Neural cell (in vitro differentiated cells): Measurements from ENCODE around the gene GPR141. TPM values are rescaled to one million over a fixed set of nuclear protein-coding genes. Genes with fewer than 3 reads are reported as not detected.

Source experiments
- H2AFZ ChIP-seq: fragments of 200-600, 300-800 bp; sonication (generic), shearing (Covaris generic); 2 replicates; pipeline ENCODE4 v1.6.0; 2014; ENCODE audit warnings: low read depth, mild to moderate bottlenecking, antibody characterized with exemption, low read length, moderate library complexity
- H3F3A ChIP-seq: fragments of 200-600 bp; shearing (Covaris generic); 2 replicates; pipeline ENCODE4 v1.6.1; 2016; ENCODE audit warnings: mild to moderate bottlenecking, moderate library complexity, mixed read lengths, antibody characterized with exemption, low read length; ENCODE audit not compliant: insufficient read depth, poor library complexity, severe bottlenecking
- H3K27ac ChIP-seq: fragments of 200-600, 300-800 bp; sonication (generic), shearing (Covaris generic); 2 replicates; pipeline ENCODE4 v1.5.1; 2014; ENCODE audit warnings: mild to moderate bottlenecking, low read length, moderate library complexity
- H3K27me3 ChIP-seq: fragments of 300-800, 200-600 bp; sonication (generic), shearing (Covaris generic); 2 replicates; pipeline ENCODE4 v1.6.0; 2014; ENCODE audit warnings: mild to moderate bottlenecking, low read depth, low read length, moderate library complexity; ENCODE audit not compliant: insufficient read depth
- H3K36me3 ChIP-seq: fragments of 300-800, 200-600 bp; sonication (generic), shearing (Covaris generic); 2 replicates; pipeline ENCODE4 v1.5.1; 2014; ENCODE audit warnings: mild to moderate bottlenecking, antibody characterized with exemption, low read length, moderate library complexity; ENCODE audit not compliant: insufficient read depth
- H3K4me2 ChIP-seq: fragments of 300-800, 200-600 bp; sonication (generic), shearing (Covaris generic); 2 replicates; pipeline ENCODE4 v1.6.0; 2014; ENCODE audit warnings: mild to moderate bottlenecking, low read length
- H3K4me3 ChIP-seq: fragments of 300-800, 200-600 bp; sonication (generic), shearing (Covaris generic); 2 replicates; pipeline ENCODE4 v1.5.1; 2014; ENCODE audit warnings: mild to moderate bottlenecking, low read length, moderate library complexity
- H3K79me2 ChIP-seq: fragments of 200-600 bp; shearing (Covaris generic); replicated peaks from 2 replicates; pipeline ENCODE4 v1.6.0; 2014; ENCODE audit warnings: mild to moderate bottlenecking, low read length, moderate library complexity; ENCODE audit not compliant: insufficient read depth
- H3K9ac ChIP-seq: fragments of 300-800, 200-600 bp; sonication (generic), shearing (Covaris generic); 2 replicates; pipeline ENCODE4 v1.6.1; 2016; ENCODE audit warnings: mild to moderate bottlenecking, low read length, mixed read lengths
- H3K9me2 ChIP-seq: fragments of 200-600 bp; shearing (Covaris generic); 2 replicates; pipeline ENCODE4 v1.6.1; 2016; ENCODE audit warnings: mild to moderate bottlenecking, low read length, mixed read lengths; ENCODE audit not compliant: insufficient read depth
- H3K9me3 ChIP-seq: fragments of 200-600, 300-800 bp; sonication (generic), shearing (Covaris generic); 2 replicates; pipeline ENCODE4 v1.6.1; 2016; ENCODE audit warnings: mild to moderate bottlenecking, mixed run types, low read length, moderate library complexity, mixed read lengths
- H4K20me1 ChIP-seq: fragments of 200-600 bp; shearing (Covaris generic); 2 replicates; pipeline ENCODE4 v1.6.1; 2016; ENCODE audit warnings: mild to moderate bottlenecking, mixed run types; ENCODE audit not compliant: insufficient read depth
- EP300 ChIP-seq: fragments of 450-650 bp; conservative IDR thresholded peaks from 2 replicates; pipeline ENCODE4 v1.6.1; 2014; ENCODE audit warnings: antibody characterized with exemption, mild to moderate bottlenecking, moderate library complexity; ENCODE audit not compliant: poor library complexity, severe bottlenecking
- EZH2 ChIP-seq: fragments of 200-600, 300-800 bp; shearing (Covaris generic), sonication (generic); IDR thresholded peaks from 2 replicates; pipeline ENCODE4 v1.6.1; 2014; ENCODE audit warnings: antibody characterized with exemption, low read length, borderline replicate concordance, mild to moderate bottlenecking; ENCODE audit not compliant: insufficient read depth, poor library complexity, severe bottlenecking
- MXI1 ChIP-seq: fragments of 450-650 bp; conservative IDR thresholded peaks from 2 replicates; pipeline ENCODE4 v1.6.1; 2014; ENCODE audit warnings: antibody characterized with exemption, mild to moderate bottlenecking; ENCODE audit not compliant: poor library complexity, severe bottlenecking
- POLR2AphosphoS5 ChIP-seq: IDR thresholded peaks from 2 replicates; pipeline ENCODE4 v1.6.1; 2012
- RAD21 ChIP-seq: fragments of 450-650 bp; conservative IDR thresholded peaks from 2 replicates; pipeline ENCODE4 v1.6.1; 2014; ENCODE audit warnings: antibody characterized with exemption, mild to moderate bottlenecking, moderate library complexity
- SMC3 ChIP-seq: fragments of 450-650 bp; conservative IDR thresholded peaks from 2 replicates; pipeline ENCODE4 v1.6.1; 2014; ENCODE audit warnings: antibody characterized with exemption, mild to moderate bottlenecking, moderate library complexity; ENCODE audit not compliant: poor library complexity
- TAF1 ChIP-seq: IDR thresholded peaks from 2 replicates; pipeline ENCODE4 v1.6.1; 2012; ENCODE audit warnings: low read depth
- polyA plus RNA-seq: library from polyadenylated mRNA; depleted of rRNA; stranded (reverse); fragments of >200 nt; gene quantifications from 2 replicates; pipeline ENCODE4 v1.2.3, GENCODE V29; 2014
- TF ChIP-seq, protein P1 (sequence below): IDR thresholded peaks from 2 replicates; pipeline ENCODE4 v1.6.1; 2012; ENCODE audit warnings: borderline replicate concordance
- TF ChIP-seq, protein P2 (sequence below): fragments of 450-650 bp; IDR thresholded peaks from 2 replicates; pipeline ENCODE4 v1.5.1; 2014; ENCODE audit warnings: antibody characterized with exemption, mild to moderate bottlenecking, moderate library complexity; ENCODE audit not compliant: poor library complexity, severe bottlenecking

The GPR141 gene
- polyA plus RNA-seq, 1 donor from 2014 or later = not detected

DNA sequence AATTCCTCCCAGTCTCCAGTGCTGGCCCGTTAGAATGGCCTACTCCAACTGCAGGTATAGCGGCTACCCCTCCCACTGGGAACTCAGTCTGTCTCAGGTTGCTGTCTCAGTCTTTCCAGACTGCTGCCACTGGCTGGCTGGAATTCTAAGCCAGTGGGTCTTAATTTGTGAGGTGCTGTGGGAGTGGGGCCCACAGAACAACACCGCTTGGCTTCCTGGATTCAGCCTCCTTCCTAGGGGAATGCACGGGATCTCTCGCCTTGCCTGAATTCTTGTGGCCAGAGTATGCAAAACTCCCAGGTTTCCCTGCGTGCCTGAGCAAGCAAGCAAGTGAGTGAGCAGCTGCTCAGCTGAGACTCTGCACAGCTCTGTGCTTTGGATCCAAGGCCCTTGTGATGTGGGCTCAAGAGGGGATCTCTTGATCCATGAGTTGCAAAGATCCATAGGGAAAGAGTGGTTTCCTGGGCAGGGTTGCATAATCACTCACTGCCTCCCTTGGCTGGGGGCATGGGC lies 41.5 kb upstream of the GPR141 start:
- Histone ChIP-seq H3K4me3 (no peak overlapping the region), H3K9me2 (no peaks in the 10 kb centered on the region)

DNA sequence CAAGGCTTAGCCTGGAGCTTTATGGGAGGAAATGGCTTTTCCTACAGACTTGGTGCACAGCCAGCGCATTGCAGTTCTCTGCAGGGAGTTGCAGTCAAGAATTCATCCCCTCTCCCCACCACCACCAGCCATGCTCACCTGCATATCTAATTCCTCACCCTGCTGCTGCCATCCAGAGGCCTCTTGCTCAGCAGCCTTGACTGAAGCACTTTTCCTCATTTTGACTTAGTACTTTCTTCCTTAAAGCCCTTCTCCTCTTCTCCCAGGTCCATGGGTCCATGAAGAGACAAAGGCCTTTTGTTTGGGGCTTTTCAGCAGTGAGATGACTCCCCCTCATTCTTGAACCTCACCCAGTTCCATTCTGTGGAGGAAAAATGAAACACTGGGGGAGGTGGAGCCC lies 39.7 kb upstream of the GPR141 start:
- H3K4me2 ChIP-seq = no peak overlapping the region
- no peaks in the 10 kb centered on the region for H3K9me3 ChIP-seq
- H3K9ac ChIP-seq = no peak overlapping the region
- no peak for TF ChIP-seq MXI1
- TF ChIP-seq TAF1 = no peak
- no peak for TF ChIP-seq POLR2AphosphoS5
- TF ChIP-seq, protein P1, sequence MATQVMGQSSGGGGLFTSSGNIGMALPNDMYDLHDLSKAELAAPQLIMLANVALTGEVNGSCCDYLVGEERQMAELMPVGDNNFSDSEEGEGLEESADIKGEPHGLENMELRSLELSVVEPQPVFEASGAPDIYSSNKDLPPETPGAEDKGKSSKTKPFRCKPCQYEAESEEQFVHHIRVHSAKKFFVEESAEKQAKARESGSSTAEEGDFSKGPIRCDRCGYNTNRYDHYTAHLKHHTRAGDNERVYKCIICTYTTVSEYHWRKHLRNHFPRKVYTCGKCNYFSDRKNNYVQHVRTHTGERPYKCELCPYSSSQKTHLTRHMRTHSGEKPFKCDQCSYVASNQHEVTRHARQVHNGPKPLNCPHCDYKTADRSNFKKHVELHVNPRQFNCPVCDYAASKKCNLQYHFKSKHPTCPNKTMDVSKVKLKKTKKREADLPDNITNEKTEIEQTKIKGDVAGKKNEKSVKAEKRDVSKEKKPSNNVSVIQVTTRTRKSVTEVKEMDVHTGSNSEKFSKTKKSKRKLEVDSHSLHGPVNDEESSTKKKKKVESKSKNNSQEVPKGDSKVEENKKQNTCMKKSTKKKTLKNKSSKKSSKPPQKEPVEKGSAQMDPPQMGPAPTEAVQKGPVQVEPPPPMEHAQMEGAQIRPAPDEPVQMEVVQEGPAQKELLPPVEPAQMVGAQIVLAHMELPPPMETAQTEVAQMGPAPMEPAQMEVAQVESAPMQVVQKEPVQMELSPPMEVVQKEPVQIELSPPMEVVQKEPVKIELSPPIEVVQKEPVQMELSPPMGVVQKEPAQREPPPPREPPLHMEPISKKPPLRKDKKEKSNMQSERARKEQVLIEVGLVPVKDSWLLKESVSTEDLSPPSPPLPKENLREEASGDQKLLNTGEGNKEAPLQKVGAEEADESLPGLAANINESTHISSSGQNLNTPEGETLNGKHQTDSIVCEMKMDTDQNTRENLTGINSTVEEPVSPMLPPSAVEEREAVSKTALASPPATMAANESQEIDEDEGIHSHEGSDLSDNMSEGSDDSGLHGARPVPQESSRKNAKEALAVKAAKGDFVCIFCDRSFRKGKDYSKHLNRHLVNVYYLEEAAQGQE = no peak
- peak; percentile 61 for TF ChIP-seq RAD21
- TF ChIP-seq SMC3 = peak; percentile 56
- TF ChIP-seq, protein P2, sequence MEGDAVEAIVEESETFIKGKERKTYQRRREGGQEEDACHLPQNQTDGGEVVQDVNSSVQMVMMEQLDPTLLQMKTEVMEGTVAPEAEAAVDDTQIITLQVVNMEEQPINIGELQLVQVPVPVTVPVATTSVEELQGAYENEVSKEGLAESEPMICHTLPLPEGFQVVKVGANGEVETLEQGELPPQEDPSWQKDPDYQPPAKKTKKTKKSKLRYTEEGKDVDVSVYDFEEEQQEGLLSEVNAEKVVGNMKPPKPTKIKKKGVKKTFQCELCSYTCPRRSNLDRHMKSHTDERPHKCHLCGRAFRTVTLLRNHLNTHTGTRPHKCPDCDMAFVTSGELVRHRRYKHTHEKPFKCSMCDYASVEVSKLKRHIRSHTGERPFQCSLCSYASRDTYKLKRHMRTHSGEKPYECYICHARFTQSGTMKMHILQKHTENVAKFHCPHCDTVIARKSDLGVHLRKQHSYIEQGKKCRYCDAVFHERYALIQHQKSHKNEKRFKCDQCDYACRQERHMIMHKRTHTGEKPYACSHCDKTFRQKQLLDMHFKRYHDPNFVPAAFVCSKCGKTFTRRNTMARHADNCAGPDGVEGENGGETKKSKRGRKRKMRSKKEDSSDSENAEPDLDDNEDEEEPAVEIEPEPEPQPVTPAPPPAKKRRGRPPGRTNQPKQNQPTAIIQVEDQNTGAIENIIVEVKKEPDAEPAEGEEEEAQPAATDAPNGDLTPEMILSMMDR = peak; percentile 52
- no peaks in the 10 kb centered on the region for H3F3A ChIP-seq
- no peak overlapping the region for H3K27ac ChIP-seq
- H3K79me2 ChIP-seq = no peaks in the 10 kb centered on the region
- no peaks in the 10 kb centered on the region for H3K27me3 ChIP-seq
- no peak overlapping the region for H3K4me3 ChIP-seq
- H2AFZ ChIP-seq = no peak overlapping the region
- no peaks in the 10 kb centered on the region for H3K36me3 ChIP-seq
- no peaks in the 10 kb centered on the region for H4K20me1 ChIP-seq
- no peaks in the 10 kb centered on the region for H3K9me2 ChIP-seq

More for the DNA sequence above, 41.5 kb upstream of the GPR141 start:
- H3K9me3 ChIP-seq = no peaks in the 10 kb centered on the region
- H3K27ac ChIP-seq = no peak overlapping the region
- H3K36me3 ChIP-seq = no peaks in the 10 kb centered on the region
- H3F3A ChIP-seq = no peaks in the 10 kb centered on the region
- no peaks in the 10 kb centered on the region for H3K79me2 ChIP-seq
- H2AFZ ChIP-seq = no peak overlapping the region
- no peaks in the 10 kb centered on the region for H4K20me1 ChIP-seq
- no peaks in the 10 kb centered on the region for H3K27me3 ChIP-seq
- no peak overlapping the region for H3K4me2 ChIP-seq
- TF ChIP-seq MXI1 (no peak), POLR2AphosphoS5 (no peak), SMC3 (no peak), EZH2 (no peak), EP300 (no peak), RAD21 (no peak), TAF1 (no peak)
- TF ChIP-seq, protein P2 = no peak
- TF ChIP-seq, protein P1 = no peak
- H3K9ac ChIP-seq = no peak overlapping the region
